Loucy (cell line): ENCODE measurements around the gene CTIF.

ENCODE experiments used
- H2AFZ ChIP-seq: fragments of 200-600 bp; sonication (generic); 2 replicates; pipeline ENCODE4 v1.6.0; 2016; ENCODE audit warnings: antibody characterized with exemption, mild to moderate bottlenecking, low read length, moderate library complexity
- H3F3A ChIP-seq: fragments of 200-600 bp; 2 replicates; pipeline ENCODE4 v1.6.0; 2016; ENCODE audit warnings: antibody characterized with exemption, low read depth, mild to moderate bottlenecking
- H3K27me3 ChIP-seq: fragments of 200-600 bp; sonication (generic); 2 replicates; pipeline ENCODE4 v1.6.1; 2014; ENCODE audit warnings: low read length, mild to moderate bottlenecking; ENCODE audit not compliant: insufficient read depth, poor library complexity, severe bottlenecking
- H3K36me3 ChIP-seq: fragments of 200-600 bp; sonication (generic); 2 replicates; pipeline ENCODE4 v1.6.1; 2016; ENCODE audit warnings: low read length; ENCODE audit not compliant: insufficient read depth
- H3K4me1 ChIP-seq: fragments of 200-600 bp; sonication (generic); 2 replicates; pipeline ENCODE4 v1.5.1; 2014; ENCODE audit warnings: low read length, mild to moderate bottlenecking; ENCODE audit not compliant: insufficient read depth, poor library complexity, severe bottlenecking
- H3K4me2 ChIP-seq: fragments of 200-600 bp; sonication (generic); 2 replicates; pipeline ENCODE4 v1.6.0; 2014; ENCODE audit warnings: antibody characterized with exemption, low read length, low read depth, mild to moderate bottlenecking; ENCODE audit not compliant: poor library complexity, severe bottlenecking
- H3K4me3 ChIP-seq: fragments of 200-600 bp; sonication (generic); 2 replicates; pipeline ENCODE4 v1.5.1; 2014; ENCODE audit warnings: low read length, mild to moderate bottlenecking, mixed read lengths; ENCODE audit not compliant: poor library complexity, severe bottlenecking
- H3K79me2 ChIP-seq: fragments of 200-600 bp; sonication (generic); 2 replicates; pipeline ENCODE4 v1.6.1; 2014; ENCODE audit warnings: low read length; ENCODE audit not compliant: insufficient read depth
- H3K9ac ChIP-seq: fragments of 200-600 bp; sonication (generic); 2 replicates; pipeline ENCODE4 v1.6.0; 2014; ENCODE audit warnings: mild to moderate bottlenecking, low read depth, low read length, moderate library complexity; ENCODE audit not compliant: poor library complexity, severe bottlenecking
- H3K9me2 ChIP-seq: fragments of 200-600 bp; sonication (generic); replicated peaks from 2 replicates; pipeline ENCODE4 v1.6.1; 2016; ENCODE audit warnings: low read depth, low read length, mixed read lengths
- H3K9me3 ChIP-seq: fragments of 200-600 bp; sonication (generic); 2 replicates; pipeline ENCODE4 v1.6.1; 2014; ENCODE audit warnings: mild to moderate bottlenecking, antibody characterized with exemption, low read length, low read depth; ENCODE audit not compliant: insufficient read depth
- H4K20me1 ChIP-seq: fragments of 200-600 bp; sonication (generic); 2 replicates; pipeline ENCODE4 v1.6.0; 2014; ENCODE audit warnings: antibody characterized with exemption, low read length, mild to moderate bottlenecking; ENCODE audit not compliant: insufficient read depth, poor library complexity, severe bottlenecking
- EZH2phosphoT487 ChIP-seq: fragments of 200-600 bp; IDR thresholded peaks from 2 replicates; pipeline ENCODE4 v1.6.1; 2018; ENCODE audit warnings: antibody characterized with exemption, mild to moderate bottlenecking, moderate library complexity, borderline replicate concordance
- TF ChIP-seq, protein P1 (sequence below): fragments of 200-600 bp; sonication (generic); conservative IDR thresholded peaks from 2 replicates; pipeline ENCODE4 v1.5.1; 2014; ENCODE audit warnings: mild to moderate bottlenecking, antibody characterized with exemption, low read length

CTIF gene

DNA sequence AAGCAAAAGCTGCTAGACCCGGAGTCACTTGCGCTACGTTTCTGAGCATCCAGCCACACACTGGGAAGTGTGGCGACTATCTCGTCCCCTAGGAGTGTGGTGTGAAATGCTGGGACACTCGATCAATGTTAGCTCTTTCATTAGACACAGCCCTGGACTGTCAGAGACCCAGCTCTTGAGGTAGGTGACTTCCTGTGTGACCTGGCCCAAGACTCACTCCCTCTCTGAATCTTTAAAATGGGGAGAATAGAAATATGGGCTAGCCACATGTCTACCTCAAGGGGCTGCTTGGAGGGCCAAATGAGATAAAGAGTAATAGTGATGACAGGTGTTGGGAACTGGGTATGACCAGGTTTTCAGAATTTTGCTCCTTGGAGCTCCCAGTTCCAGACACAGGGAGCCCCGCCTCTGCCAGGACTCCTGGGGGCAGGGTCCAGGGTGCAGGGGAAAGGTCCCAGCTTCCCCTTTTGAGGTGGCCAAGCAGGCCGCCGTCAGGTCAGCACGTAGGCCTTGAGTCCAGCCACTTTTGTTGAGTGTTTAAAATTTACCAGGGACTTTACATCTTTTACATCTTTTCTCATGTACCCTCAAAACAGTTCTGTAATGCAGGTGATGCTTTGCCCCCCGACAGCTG lies 36.0 kb downstream of the CTIF start:
- TF ChIP-seq, protein P1, sequence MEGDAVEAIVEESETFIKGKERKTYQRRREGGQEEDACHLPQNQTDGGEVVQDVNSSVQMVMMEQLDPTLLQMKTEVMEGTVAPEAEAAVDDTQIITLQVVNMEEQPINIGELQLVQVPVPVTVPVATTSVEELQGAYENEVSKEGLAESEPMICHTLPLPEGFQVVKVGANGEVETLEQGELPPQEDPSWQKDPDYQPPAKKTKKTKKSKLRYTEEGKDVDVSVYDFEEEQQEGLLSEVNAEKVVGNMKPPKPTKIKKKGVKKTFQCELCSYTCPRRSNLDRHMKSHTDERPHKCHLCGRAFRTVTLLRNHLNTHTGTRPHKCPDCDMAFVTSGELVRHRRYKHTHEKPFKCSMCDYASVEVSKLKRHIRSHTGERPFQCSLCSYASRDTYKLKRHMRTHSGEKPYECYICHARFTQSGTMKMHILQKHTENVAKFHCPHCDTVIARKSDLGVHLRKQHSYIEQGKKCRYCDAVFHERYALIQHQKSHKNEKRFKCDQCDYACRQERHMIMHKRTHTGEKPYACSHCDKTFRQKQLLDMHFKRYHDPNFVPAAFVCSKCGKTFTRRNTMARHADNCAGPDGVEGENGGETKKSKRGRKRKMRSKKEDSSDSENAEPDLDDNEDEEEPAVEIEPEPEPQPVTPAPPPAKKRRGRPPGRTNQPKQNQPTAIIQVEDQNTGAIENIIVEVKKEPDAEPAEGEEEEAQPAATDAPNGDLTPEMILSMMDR: no peak
- TF ChIP-seq EZH2phosphoT487: no peak
- Histone ChIP-seq H3K79me2 (no peaks in the 10 kb centered on the region; the same call in 1 of the 2 replicates), H2AFZ (no peak overlapping the region), H3K9ac (no peak overlapping the region), H3K9me3 (peaks cover 10% of the 10 kb centered on the region; the same call in 1 of the 2 replicates), H3F3A (no peaks in the 10 kb centered on the region), H3K36me3 (peaks cover 4% of the 10 kb centered on the region; the same call in 1 of the 2 replicates), H4K20me1 (no peaks in the 10 kb centered on the region), H3K9me2 (no peaks in the 10 kb centered on the region), H3K27me3 (no peaks in the 10 kb centered on the region), H3K4me1 (no peaks in the 10 kb centered on the region), H3K4me3 (no peak overlapping the region), H3K4me2 (no peak overlapping the region)

DNA sequence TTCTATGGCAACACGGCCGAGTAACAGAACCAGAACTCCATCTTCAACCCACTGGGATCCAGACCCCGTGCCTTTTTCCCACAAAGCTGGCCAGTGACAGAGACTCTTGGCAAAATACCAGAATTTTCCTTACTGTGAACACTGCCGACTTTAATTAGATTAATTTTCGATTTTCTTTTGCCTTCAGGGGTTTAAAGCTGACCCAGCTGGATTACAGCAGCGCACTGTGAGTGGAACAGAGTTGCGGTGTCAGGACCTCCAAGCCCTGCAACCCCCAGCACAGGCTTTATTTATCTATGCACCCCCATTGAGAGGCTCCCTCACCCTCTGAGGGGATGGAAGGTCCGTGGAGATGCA lies 36.4 kb downstream of the CTIF start:
- Histone ChIP-seq H3K9me2 (no peaks in the 10 kb centered on the region), H3K9ac (no peak overlapping the region), H3K36me3 (peaks cover 4% of the 10 kb centered on the region; the same call in 1 of the 2 replicates), H3K27me3 (no peaks in the 10 kb centered on the region), H3K9me3 (peaks cover 10% of the 10 kb centered on the region; the same call in 1 of the 2 replicates), H3K4me1 (no peaks in the 10 kb centered on the region), H2AFZ (no peak overlapping the region), H3F3A (no peaks in the 10 kb centered on the region), H3K4me3 (no peak overlapping the region), H3K79me2 (no peaks in the 10 kb centered on the region; the same call in 1 of the 2 replicates), H4K20me1 (no peaks in the 10 kb centered on the region), H3K4me2 (no peak overlapping the region)
- no peak for TF ChIP-seq EZH2phosphoT487
- TF ChIP-seq, protein P1: no peak

DNA sequence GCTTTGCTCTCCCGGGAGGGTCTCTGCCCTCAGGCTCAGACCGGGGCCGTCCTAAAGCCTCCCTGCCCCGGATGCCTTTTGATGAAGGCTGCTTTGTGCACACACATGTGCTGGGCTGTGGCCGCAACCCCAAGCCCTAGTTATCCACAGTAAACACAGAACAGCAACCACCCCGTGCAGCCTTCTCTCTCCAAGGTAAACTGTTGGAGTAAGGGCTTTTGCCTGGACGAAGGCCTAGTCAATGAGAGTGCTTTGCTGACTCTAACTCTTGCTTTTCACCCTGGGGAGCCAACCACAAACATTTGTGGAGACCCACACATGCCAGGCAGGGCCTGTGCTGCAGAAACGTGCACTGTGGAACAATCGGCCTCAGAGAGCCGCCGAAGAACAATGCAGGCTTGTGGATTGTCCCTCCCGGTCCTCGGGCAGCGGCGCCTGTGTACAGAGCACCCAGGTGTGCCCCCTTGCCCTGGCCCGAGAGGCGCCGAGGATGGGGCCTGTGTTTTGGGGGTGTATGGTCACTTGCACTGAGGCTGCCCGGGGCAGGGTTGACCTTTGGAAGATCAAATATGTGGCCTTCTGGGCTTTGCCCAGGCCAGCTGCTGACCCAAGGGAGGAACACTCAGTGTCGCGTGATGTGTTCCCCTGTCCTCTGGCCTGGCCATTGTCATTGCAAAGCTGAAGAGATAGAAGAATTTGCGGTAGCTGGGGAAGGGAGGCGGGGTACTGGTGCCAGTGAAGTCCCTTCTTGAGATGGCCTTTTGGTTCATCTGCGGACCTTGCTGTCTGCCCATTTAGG lies 37.0 kb downstream of the CTIF start:
- H3K4me2 ChIP-seq: no peak overlapping the region
- peaks cover 10% of the 10 kb centered on the region; the same call in 1 of the 2 replicates for H3K9me3 ChIP-seq
- no peaks in the 10 kb centered on the region for H3K9me2 ChIP-seq
- H3K79me2 ChIP-seq: peaks cover 4% of the 10 kb centered on the region; the same call in 1 of the 2 replicates
- no peak overlapping the region for H3K4me3 ChIP-seq
- H4K20me1 ChIP-seq: no peaks in the 10 kb centered on the region
- H3K4me1 ChIP-seq: no peaks in the 10 kb centered on the region
- TF ChIP-seq, protein P1: no peak
- TF ChIP-seq EZH2phosphoT487: no peak
- peaks cover 4% of the 10 kb centered on the region; the same call in 1 of the 2 replicates for H3K36me3 ChIP-seq
- H2AFZ ChIP-seq: no peak overlapping the region
- no peak overlapping the region for H3K9ac ChIP-seq
- H3F3A ChIP-seq: no peaks in the 10 kb centered on the region
- no peaks in the 10 kb centered on the region for H3K27me3 ChIP-seq
